ENCODE measurements around the gene PNMA3.
"Not testable (repeated sequence)": the region's sequence is repeated elsewhere in the genome, so short reads cannot be mapped to it uniquely, and the experiment has no call there.

The PNMA3 gene

GRCh38 chrX:153074262-153074899, 18.1 kb downstream of the PNMA3 start:
- DNase-seq, result no peak

GRCh38 chrX:153074935-153075334, 18.7 kb downstream of the PNMA3 start:
- no peak for DNase-seq

- no peak for DNase-seq
These were observed 19.1 kb downstream of the PNMA3 start for GRCh38 chrX:153075366-153075765.

GRCh38 chrX:153077437-153078135, 21.3 kb downstream of the PNMA3 start:
- not testable (repeated sequence) for DNase-seq

- not testable (repeated sequence) for DNase-seq
These were observed 27.1 kb downstream of the PNMA3 start for GRCh38 chrX:153083238-153083923.

- DNase-seq, result no peak
These were observed 46.1 kb downstream of the PNMA3 start for GRCh38 chrX:153102418-153102817.

GRCh38 chrX:153104959-153105358, 48.7 kb downstream of the PNMA3 start:
- DNase-seq, result not testable (repeated sequence)

- DNase-seq, result not testable (repeated sequence)
These were observed 50.0 kb downstream of the PNMA3 start for GRCh38 chrX:153106092-153106801.

All from NCI-H510A treated with DMSO at 0.1 percent for 48 hours (cell line).